Measurements from ENCODE around the gene TMEM255B. TPM values are rescaled to one million over a fixed set of nuclear protein-coding genes. Genes with fewer than 3 reads are reported as not detected.

TMEM255B gene
- total RNA-seq, 1 donor from 2014 or later: 8.4 TPM

GRCh38 chr13:113804703-113805430, 45.8 kb downstream of the TMEM255B start:
- peaks cover 4% of the 10 kb centered on the region for H3K27me3 Mint-ChIP-seq (ENCODE audit: low read depth, unreplicated experiment)
- H3K9me3 ChIP-seq (ENCODE audit: insufficient read depth, low read depth, low read length): peaks cover 16% of the 10 kb centered on the region
- peaks cover 4% of the 10 kb centered on the region for H3K4me1 Mint-ChIP-seq (ENCODE audit: low read depth, unreplicated experiment)
- no peak for TF ChIP-seq EZH2 (IDR thresholded peaks at IDR 0.05; ENCODE audit: insufficient read depth, low read length)
- no peak for TF ChIP-seq CTCF (IDR thresholded peaks at IDR 0.05; ENCODE audit: insufficient read depth, low read depth, low read length)
- H3K4me1 ChIP-seq (ENCODE audit: insufficient read depth, low read length): peaks cover 7% of the 10 kb centered on the region
- DNase-seq (ENCODE audit: low read depth) (no peak), FAIRE-seq (no peak)
- H3K4me3 ChIP-seq (ENCODE audit: insufficient read depth, low read depth, low read length): no peak overlapping the region
- no peaks in the 10 kb centered on the region for H3K27me3 ChIP-seq (ENCODE audit: insufficient read depth, low read length)
- H3K4me2 ChIP-seq (ENCODE audit: low read length): no peak overlapping the region
- H3K36me3 Mint-ChIP-seq (ENCODE audit: low read depth, unreplicated experiment): no peaks in the 10 kb centered on the region
- H3K36me3 ChIP-seq (ENCODE audit: insufficient read depth, low read length): no peaks in the 10 kb centered on the region
- no peaks in the 10 kb centered on the region for H4K20me1 ChIP-seq (ENCODE audit: insufficient read depth, low read length)
- no peak overlapping the region for H3K4me3 Mint-ChIP-seq (ENCODE audit: unreplicated experiment)
- H2AFZ ChIP-seq (ENCODE audit: low read depth, low read length): no peak overlapping the region
- no peak overlapping the region for H3K27ac ChIP-seq (ENCODE audit: low read depth, low read length)
- H3K9ac ChIP-seq (ENCODE audit: low read length): no peak overlapping the region
- H3K79me2 ChIP-seq (ENCODE audit: insufficient read depth, low read length): no peaks in the 10 kb centered on the region
- H3K27ac Mint-ChIP-seq (ENCODE audit: unreplicated experiment): no peak overlapping the region
- H3K9me3 Mint-ChIP-seq (ENCODE audit: unreplicated experiment): peaks cover 5% of the 10 kb centered on the region

GRCh38 chr13:113805431-113806103, 46.5 kb downstream of the TMEM255B start:
- Mint-ChIP-seq H3K9me3 (ENCODE audit: unreplicated experiment) (peaks cover 5% of the 10 kb centered on the region), H3K4me1 (ENCODE audit: low read depth, unreplicated experiment) (peaks cover 4% of the 10 kb centered on the region), H3K27me3 (ENCODE audit: low read depth, unreplicated experiment) (peaks cover 5% of the 10 kb centered on the region), H3K4me3 (ENCODE audit: unreplicated experiment) (no peak overlapping the region), H3K36me3 (ENCODE audit: low read depth, unreplicated experiment) (peaks cover 2% of the 10 kb centered on the region), H3K27ac (ENCODE audit: unreplicated experiment) (no peak overlapping the region)
- peaks cover 7% of the 10 kb centered on the region for H3K4me1 ChIP-seq (ENCODE audit: insufficient read depth, low read length)
- H3K9ac ChIP-seq (ENCODE audit: low read length): no peak overlapping the region
- H3K27me3 ChIP-seq (ENCODE audit: insufficient read depth, low read length): no peaks in the 10 kb centered on the region
- H3K4me3 ChIP-seq (ENCODE audit: insufficient read depth, low read depth, low read length): no peak overlapping the region
- DNase-seq (ENCODE audit: low read depth) (no peak), FAIRE-seq (no peak)
- no peaks in the 10 kb centered on the region for H4K20me1 ChIP-seq (ENCODE audit: insufficient read depth, low read length)
- H3K4me2 ChIP-seq (ENCODE audit: low read length): no peak overlapping the region
- TF ChIP-seq EZH2 (IDR thresholded peaks at IDR 0.05; ENCODE audit: insufficient read depth, low read length): no peak
- TF ChIP-seq CTCF (IDR thresholded peaks at IDR 0.05; ENCODE audit: insufficient read depth, low read depth, low read length): no peak
- H3K79me2 ChIP-seq (ENCODE audit: insufficient read depth, low read length): no peaks in the 10 kb centered on the region
- no peak overlapping the region for H2AFZ ChIP-seq (ENCODE audit: low read depth, low read length)
- H3K27ac ChIP-seq (ENCODE audit: low read depth, low read length): no peak overlapping the region
- no peaks in the 10 kb centered on the region for H3K36me3 ChIP-seq (ENCODE audit: insufficient read depth, low read length)
- H3K9me3 ChIP-seq (ENCODE audit: insufficient read depth, low read depth, low read length): peaks cover 17% of the 10 kb centered on the region

GRCh38 chr13:113806104-113806471, 47.1 kb downstream of the TMEM255B start:
- Mint-ChIP-seq H3K4me1 (ENCODE audit: low read depth, unreplicated experiment) (peaks cover 4% of the 10 kb centered on the region), H3K4me3 (ENCODE audit: unreplicated experiment) (no peak overlapping the region), H3K27me3 (ENCODE audit: low read depth, unreplicated experiment) (peaks cover 5% of the 10 kb centered on the region), H3K27ac (ENCODE audit: unreplicated experiment) (no peak overlapping the region), H3K36me3 (ENCODE audit: low read depth, unreplicated experiment) (peaks cover 2% of the 10 kb centered on the region), H3K9me3 (ENCODE audit: unreplicated experiment) (peaks cover 5% of the 10 kb centered on the region)
- Histone ChIP-seq H3K9ac (ENCODE audit: low read length) (no peak overlapping the region), H3K4me1 (ENCODE audit: insufficient read depth, low read length) (peaks cover 7% of the 10 kb centered on the region), H3K79me2 (ENCODE audit: insufficient read depth, low read length) (no peaks in the 10 kb centered on the region), H3K27ac (ENCODE audit: low read depth, low read length) (no peak overlapping the region), H4K20me1 (ENCODE audit: insufficient read depth, low read length) (no peaks in the 10 kb centered on the region), H3K4me3 (ENCODE audit: insufficient read depth, low read depth, low read length) (no peak overlapping the region), H2AFZ (ENCODE audit: low read depth, low read length) (no peak overlapping the region), H3K4me2 (ENCODE audit: low read length) (no peak overlapping the region), H3K9me3 (ENCODE audit: insufficient read depth, low read depth, low read length) (peaks cover 17% of the 10 kb centered on the region), H3K36me3 (ENCODE audit: insufficient read depth, low read length) (no peaks in the 10 kb centered on the region), H3K27me3 (ENCODE audit: insufficient read depth, low read length) (no peaks in the 10 kb centered on the region)
- DNase-seq (ENCODE audit: low read depth) (no peak), FAIRE-seq (no peak)
- no peak for TF ChIP-seq EZH2 (IDR thresholded peaks at IDR 0.05; ENCODE audit: insufficient read depth, low read length)
- TF ChIP-seq CTCF (IDR thresholded peaks at IDR 0.05; ENCODE audit: insufficient read depth, low read depth, low read length): no peak
